Endothelial cell of umbilical vein (primary cell): ENCODE data around the gene TGFA. TPM values are rescaled to one million over a fixed set of nuclear protein-coding genes. Genes with fewer than 3 reads are reported as not detected.

Experiments used
- BruUV-seq: library from RNA; stranded (reverse); fragments of 400-500 nt; replicated peaks from 2 replicates; lab custom pipeline; 2021; lab: Mats Ljungman, UMichigan
- CTCF ChIA-PET: fragments of 300-600, 350-600 bp; sonication (Branson Sonifier 250); formaldehyde crosslinking; loops from one replicate; lab custom pipeline; 2021; ENCODE audit warnings: antibody characterized with exemption, inconsistent platforms; lab: Charles Lee
- POLR2A ChIA-PET: fragments of 300-600, 350-600 bp; sonication (Branson Sonifier 250); formaldehyde crosslinking; loops from one replicate; lab custom pipeline; 2021; ENCODE audit warnings: antibody characterized with exemption, inconsistent platforms; lab: Charles Lee
- DNase-seq: peaks from one replicate; pipeline ENCODE4 v3.0.0-alpha.2; 2011; ENCODE audit warnings: low read depth, low spot score
- FAIRE-seq: peaks from 2 replicates; lab custom pipeline; 2011; peaks lifted over from hg19 to GRCh38; lab: Jason Lieb, UNC
- H2AFZ ChIP-seq: 2 replicates; pipeline ENCODE4 v1.6.0; 2012; ENCODE audit warnings: low read depth, low read length, control low read depth, inconsistent platforms
- H3K27ac ChIP-seq: 2 replicates; pipeline ENCODE4 v1.5.1; 2011; ENCODE audit warnings: low read depth, mild to moderate bottlenecking, control low read depth, low read length, moderate library complexity; ENCODE audit not compliant: insufficient read depth
- H3K27me3 ChIP-seq, 2 experiments: 2 replicates each; pipeline versions ENCODE4 v1.6.0 to v1.6.1; 2011; ENCODE audit warnings: low read length in 2 of 2, mixed read lengths in 1 of 2; ENCODE audit not compliant: control insufficient read depth in 2 of 2, insufficient read depth in 2 of 2
- H3K36me3 ChIP-seq, 2 experiments: 2 replicates in 1 of 2; 3 replicates in 1 of 2; pipeline ENCODE4 v1.5.1; 2011; ENCODE audit warnings: low read length in 2 of 2, mild to moderate bottlenecking in 1 of 2, moderate library complexity in 1 of 2; ENCODE audit not compliant: control insufficient read depth in 2 of 2, insufficient read depth in 2 of 2; ENCODE audit errors: extremely low read depth in 1 of 2
- H3K4me1 ChIP-seq: 3 replicates; pipeline ENCODE4 v1.5.1; 2011; ENCODE audit warnings: mild to moderate bottlenecking, low read length; ENCODE audit not compliant: control insufficient read depth, insufficient read depth; ENCODE audit errors: extremely low read depth
- H3K4me2 ChIP-seq: 2 replicates; pipeline ENCODE4 v1.6.1; 2011; ENCODE audit warnings: low read length, control low read depth, mixed read lengths; ENCODE audit not compliant: insufficient read depth
- H3K4me3 ChIP-seq, 3 experiments: fragments of 200-600 bp in 1 of 3; sonication (generic), shearing (Covaris generic) in 1 of 3; replicated peaks in 1 of 3; 2 replicates each; pipeline ENCODE4 v1.5.1; 2011 to 2016; ENCODE audit warnings: control low read depth in 3 of 3, low read length in 3 of 3, mild to moderate bottlenecking in 2 of 3, inconsistent platforms in 1 of 3, low read depth in 1 of 3, moderate library complexity in 1 of 3; ENCODE audit not compliant: insufficient read depth in 1 of 3
- H3K79me2 ChIP-seq: 2 replicates; pipeline ENCODE4 v1.6.0; 2012; ENCODE audit warnings: low read length, inconsistent platforms; ENCODE audit not compliant: control insufficient read depth, insufficient read depth
- H3K9ac ChIP-seq: replicated peaks from 2 replicates; pipeline ENCODE3; 2011; ENCODE audit warnings: low read length, control low read depth; ENCODE audit not compliant: insufficient read depth; ENCODE audit errors: extremely low read depth
- H3K9me1 ChIP-seq: replicated peaks from 3 replicates; pipeline ENCODE4 v1.6.0; 2011; ENCODE audit warnings: mild to moderate bottlenecking, low read length; ENCODE audit not compliant: control insufficient read depth, insufficient read depth; ENCODE audit errors: extremely low read depth
- H3K9me3 ChIP-seq: replicated peaks from 2 replicates; pipeline ENCODE4 v1.5.1; 2012; ENCODE audit warnings: low read length, inconsistent platforms; ENCODE audit not compliant: control insufficient read depth, insufficient read depth
- H4K20me1 ChIP-seq: replicated peaks from 2 replicates; pipeline ENCODE3; 2011; ENCODE audit warnings: mild to moderate bottlenecking, low read length; ENCODE audit not compliant: control insufficient read depth, insufficient read depth; ENCODE audit errors: extremely low read depth
- CTCF ChIP-seq, 2 donors: IDR thresholded peaks; 1 replicate in 1 of 2; 2 replicates in 1 of 2; pipeline ENCODE4 v1.5.1; 2011; ENCODE audit warnings: low read length in 2 of 2, mild to moderate bottlenecking in 2 of 2, moderate library complexity in 2 of 2, control low read depth in 1 of 2, inconsistent platforms in 1 of 2, low read depth in 1 of 2; ENCODE audit not compliant: insufficient read depth in 1 of 2; ENCODE audit errors: extremely low read depth in 1 of 2
- EZH2 ChIP-seq: IDR thresholded peaks from 2 replicates; pipeline ENCODE4 v1.6.1; 2012; ENCODE audit warnings: borderline replicate concordance, low read depth, mild to moderate bottlenecking, moderate library complexity, low read length, inconsistent platforms; ENCODE audit not compliant: severe bottlenecking
- FOS ChIP-seq: IDR thresholded peaks from 2 replicates; pipeline ENCODE4 v1.6.1; 2011; ENCODE audit warnings: mild to moderate bottlenecking, low read length, moderate library complexity, borderline replicate concordance; ENCODE audit not compliant: insufficient read depth
- GATA2 ChIP-seq: IDR thresholded peaks from 2 replicates; pipeline ENCODE4 v1.7.0; 2011; ENCODE audit warnings: low read depth, mild to moderate bottlenecking, moderate library complexity, mixed read lengths, low read length; ENCODE audit not compliant: insufficient read length, insufficient read depth
- JUN ChIP-seq: IDR thresholded peaks from 2 replicates; pipeline ENCODE4 v1.6.1; 2011; ENCODE audit warnings: borderline replicate concordance, low read depth; ENCODE audit not compliant: insufficient read length, insufficient read depth
- MYC ChIP-seq: IDR thresholded peaks from one replicate; pipeline ENCODE4 v1.6.1; 2011; ENCODE audit warnings: mild to moderate bottlenecking, low read depth, low read length
- POLR2A ChIP-seq: IDR thresholded peaks from 2 replicates; pipeline ENCODE4 v1.6.1; 2012; ENCODE audit warnings: low read depth, mild to moderate bottlenecking, control low read depth, low read length
- POLR2AphosphoS5 ChIP-seq: IDR thresholded peaks from 2 replicates; pipeline ENCODE4 v1.6.1; 2012; ENCODE audit warnings: low read depth, mild to moderate bottlenecking, control low read depth, low read length, moderate library complexity; ENCODE audit not compliant: insufficient read depth
- dilution Hi-C: fragments of 300-500 bp; cut with MboI; formaldehyde crosslinking; loops from one replicate; pipeline ENCODE4 v1.15.0; 2019; ENCODE audit warnings: low sequenced_read_pairs; ENCODE audit not compliant: extremely low pct_ligation_motif_present
- intact Hi-C: fragments of 100-400 bp; cut with micrococcal nuclease; formaldehyde crosslinking; loops from one replicate; pipeline ENCODE4 v1.10.0; 2022
- polyA plus RNA-seq, 4 experiments: library from polyadenylated mRNA; depleted of rRNA in 3 of 4; stranded (reverse) in 3 of 4; unstranded in 1 of 4; fragments of >200 nt; gene quantifications; 2 replicates each; pipeline versions ENCODE4 v1.2.1 to v1.2.3, GENCODE V29; 2011 to 2012; ENCODE audit warnings: missing spikeins in 1 of 4
- total RNA-seq: library from RNA; stranded (reverse); gene quantifications from 2 replicates; pipeline ENCODE4 v1.2.3, GENCODE V29; 2021
- TF ChIP-seq, protein P1 (sequence below): IDR thresholded peaks from 2 replicates; pipeline ENCODE4 v1.6.1; 2011; ENCODE audit not compliant: insufficient read depth, insufficient read length

Gene TGFA
- total and polyA plus RNA-seq, 2 donors (not counting 3 experiments of a cell fraction or from before 2014, with no cell fraction given): 0.22 to 0.32 TPM

GRCh38 chr2:70527447-70528080 is 26.1 kb downstream of the TGFA start:
- no peak for TF ChIP-seq POLR2A
- no peak for TF ChIP-seq FOS
- no TSS peak for BruUV-seq

DNA sequence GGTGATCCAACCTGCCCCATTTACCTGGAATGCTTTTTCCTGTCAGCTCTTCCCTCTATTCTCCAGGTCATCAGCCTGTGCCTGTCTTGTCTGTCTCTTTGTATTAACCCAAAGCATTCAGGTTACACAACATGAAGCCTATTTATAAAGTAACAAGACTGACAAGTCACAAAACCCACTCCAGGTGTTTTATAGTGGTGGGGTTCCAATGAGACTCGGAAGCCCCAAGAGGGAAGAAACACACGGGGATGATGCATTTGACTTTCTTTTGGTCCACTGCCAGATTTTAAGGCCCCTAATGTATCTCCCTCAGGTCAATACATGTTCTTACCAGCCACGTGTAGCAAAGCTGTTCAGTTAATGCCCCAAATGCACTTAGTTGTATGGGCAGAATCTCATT is 27.5 kb downstream of the TGFA start:
- Histone ChIP-seq H3K9me3 (no peaks in the 10 kb centered on the region), H2AFZ (no peak overlapping the region), H3K27me3 (peaks cover 0 to 5% of the 10 kb centered on the region in 2 experiments), H3K36me3 (no peaks in the 10 kb centered on the region), H3K27ac (no peak overlapping the region), H3K4me2 (no peak overlapping the region), H3K9me1 (no peaks in the 10 kb centered on the region), H3K9ac (no peak overlapping the region), H3K4me1 (no peaks in the 10 kb centered on the region), H4K20me1 (no peaks in the 10 kb centered on the region), H3K79me2 (no peaks in the 10 kb centered on the region), H3K4me3 (no peak overlapping the region)
- intact Hi-C loops: no loop called here
- no peak for TF ChIP-seq GATA2
- TF ChIP-seq, protein P1, sequence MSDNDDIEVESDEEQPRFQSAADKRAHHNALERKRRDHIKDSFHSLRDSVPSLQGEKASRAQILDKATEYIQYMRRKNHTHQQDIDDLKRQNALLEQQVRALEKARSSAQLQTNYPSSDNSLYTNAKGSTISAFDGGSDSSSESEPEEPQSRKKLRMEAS: no peak
- TF ChIP-seq POLR2AphosphoS5: no peak
- no peak for TF ChIP-seq MYC
- TF ChIP-seq CTCF (IDR thresholded peaks at IDR 0.05; ENCODE audit: extremely low read depth in 1 of 2, insufficient read depth in 1 of 2, low read depth in 1 of 2, low read length in 2 of 2): no peak
- no peak for TF ChIP-seq FOS
- no peak for TF ChIP-seq JUN
- no peak for TF ChIP-seq EZH2
- no peak for TF ChIP-seq POLR2A
- dilution Hi-C loops: no loop called here
- FAIRE-seq (no peak), DNase-seq (no peak)
- ChIA-PET POLR2A (no interaction called here), CTCF (no interaction called here)
- BruUV-seq: no TSS peak

More at GRCh38 chr2:70527447-70528080, 26.1 kb downstream of the TGFA start:
- no peaks in the 10 kb centered on the region for H3K36me3 ChIP-seq
- no peaks in the 10 kb centered on the region for H3K9me1 ChIP-seq
- H3K9ac ChIP-seq: no peak overlapping the region
- no peak overlapping the region for H2AFZ ChIP-seq
- no peaks in the 10 kb centered on the region for H4K20me1 ChIP-seq
- H3K4me1 ChIP-seq: no peaks in the 10 kb centered on the region
- CTCF ChIA-PET: no interaction called here
- H3K9me3 ChIP-seq: no peaks in the 10 kb centered on the region
- H3K4me3 ChIP-seq: no peak overlapping the region
- DNase-seq (no peak), FAIRE-seq (no peak)
- H3K79me2 ChIP-seq: no peaks in the 10 kb centered on the region
- H3K27ac ChIP-seq: no peak overlapping the region
- POLR2A ChIA-PET: no interaction called here
- intact Hi-C loops (no loop called here), dilution Hi-C loops (no loop called here)
- H3K27me3 ChIP-seq: peaks cover 0 to 5% of the 10 kb centered on the region in 2 experiments
- H3K4me2 ChIP-seq: no peak overlapping the region
